Stomach (tissue), 9 donors: ENCODE results near the gene RANBP17. TPM values are rescaled to one million over a fixed set of nuclear protein-coding genes. Genes with fewer than 3 reads are reported as not detected.

Experiments
- DNase-seq, 2 donors: peaks; one replicate each; pipeline versions ENCODE4 v3.0.0 to v3.0.0-alpha.2; 2013 to 2019
- H3K27ac ChIP-seq, 5 donors: fragments of 200-600 bp in 4 of 5; sonication (generic) in 4 of 5; one replicate each; pipeline ENCODE4 v1.5.1; 2013 to 2019; ENCODE audit warnings: mild to moderate bottlenecking in 1 of 5, moderate library complexity in 1 of 5
- H3K27me3 ChIP-seq, 3 donors: fragments of 200-600 bp; sonication (generic); one replicate each; pipeline ENCODE4 v1.5.1; 2017 to 2019; ENCODE audit warnings: mixed run types in 1 of 3
- H3K36me3 ChIP-seq, 4 donors: fragments of 200-600 bp; sonication (generic); 1 replicate in 3 of 4; 2 replicates in 1 of 4; pipeline ENCODE4 v1.5.1; 2016 to 2019
- H3K4me1 ChIP-seq, 4 donors: fragments of 200-600 bp; sonication (generic); one replicate each; pipeline ENCODE4 v1.5.1; 2016 to 2019
- H3K4me3 ChIP-seq, 4 donors: fragments of 200-600 bp; sonication (generic) in 3 of 4; one replicate each; pipeline ENCODE4 v1.5.1; 2016 to 2019; ENCODE audit warnings: mild to moderate bottlenecking in 1 of 4
- H3K9me3 ChIP-seq, 4 donors: fragments of 200-600 bp; sonication (generic); one replicate each; pipeline ENCODE4 v1.5.1; 2016 to 2019
- CTCF ChIP-seq, 7 experiments: fragments of 450-650 bp in 4 of 7; fragments of 200-600 bp in 3 of 7; sonication (generic) in 3 of 7; IDR thresholded peaks; one replicate each; pipeline ENCODE4 v1.5.1; 2016 to 2019; ENCODE audit warnings: antibody characterized with exemption in 7 of 7, control low read depth in 2 of 7, mild to moderate bottlenecking in 1 of 7
- EP300 ChIP-seq: sonication (generic); formaldehyde crosslinking; IDR thresholded peaks from one replicate; pipeline ENCODE4 v1.6.1; 2017; ENCODE audit warnings: antibody characterized with exemption
- POLR2A ChIP-seq, 4 donors: fragments of 450-650 bp; IDR thresholded peaks; one replicate each; pipeline ENCODE4 v1.6.1; 2016; ENCODE audit warnings: antibody characterized with exemption in 4 of 4, control low read depth in 2 of 4, mild to moderate bottlenecking in 1 of 4, moderate library complexity in 1 of 4
- POLR2AphosphoS5 ChIP-seq, 3 donors: sonication (generic); formaldehyde crosslinking; IDR thresholded peaks; one replicate each; pipeline ENCODE4 v1.6.1; 2016; ENCODE audit warnings: antibody characterized with exemption in 3 of 3
- WGBS, 5 donors: extraction: QIAGEN DNeasy Blood & Tissue Kit in 3 of 5; methylation state at CpG; one replicate each; pipeline versions ENCODE4 v1.1.5 to v1.1.7; 2013 to 2018; 5-methylcytosine and 5-hydroxymethylcytosine counted together
- intact Hi-C: fragments of 100-400 bp; cut with DNase I; formaldehyde crosslinking; loops from one replicate; pipeline ENCODE4 v1.15.1; 2023; ENCODE audit warnings: low total_unique reads
- polyA plus RNA-seq, 3 donors: library from polyadenylated mRNA; stranded (reverse); fragments of 200-250 nt; gene quantifications; one replicate each; pipeline ENCODE4 v1.2.3, GENCODE V29; 2013
- total RNA-seq, 5 donors: library from RNA; depleted of rRNA; stranded (reverse); fragments of >200 nt; gene quantifications; one replicate each; pipeline versions ENCODE4 v1.1.0 to v1.2.3, GENCODE V29; 2014 to 2016
- donor health status: healthy with polysubstance abuse.
- donor health status: Bipolar disorder and iron deficiency.
- donor health status: healthy.

Gene RANBP17
- total and polyA plus RNA-seq, 8 donors: 1.4 to 75.6 (median 10.5) TPM

- intact Hi-C loops: no loop called here
- 92 to 97% (median 96%) methylated on average over 21 of the region's 21 CpGs for WGBS, 5 donors
- H3K36me3 ChIP-seq: peaks cover 0 to 7% (median 0%) of the 10 kb centered on the region in 4 donors
- no peak overlapping the region for H3K27ac ChIP-seq
- TF ChIP-seq POLR2A (IDR thresholded peaks at IDR 0.05): no peak
- no peak for TF ChIP-seq EP300
- no peak for TF ChIP-seq CTCF (IDR thresholded peaks at IDR 0.05)
- no peak for TF ChIP-seq POLR2AphosphoS5 (IDR thresholded peaks at IDR 0.05)
- no peaks in the 10 kb centered on the region for H3K27me3 ChIP-seq
- peaks cover 0 to 24% (median 12%) of the 10 kb centered on the region in 4 donors for H3K9me3 ChIP-seq
- no peak for DNase-seq
- no peaks in the 10 kb centered on the region for H3K4me1 ChIP-seq
- no peak overlapping the region for H3K4me3 ChIP-seq
These were observed 389.7 kb downstream of the RANBP17 start for GRCh38 chr5:171251519-171251918.

- Histone ChIP-seq H3K27me3 (no peaks in the 10 kb centered on the region), H3K27ac (no peak overlapping the region), H3K9me3 (peaks cover 0 to 24% (median 12%) of the 10 kb centered on the region in 4 donors), H3K4me1 (no peaks in the 10 kb centered on the region), H3K4me3 (no peak overlapping the region), H3K36me3 (peaks cover 0 to 7% (median 0%) of the 10 kb centered on the region in 4 donors)
- intact Hi-C loops: no loop called here
- TF ChIP-seq CTCF (IDR thresholded peaks at IDR 0.05): no peak
- TF ChIP-seq EP300: no peak
- no peak for TF ChIP-seq POLR2A (IDR thresholded peaks at IDR 0.05)
- TF ChIP-seq POLR2AphosphoS5 (IDR thresholded peaks at IDR 0.05): no peak
- no peak for DNase-seq
- 93 to 96% (median 95%) methylated on average over 6 of the region's 6 CpGs for WGBS, 5 donors
These were observed 390.9 kb downstream of the RANBP17 start for GRCh38 chr5:171252674-171253073.

- intact Hi-C loops: no loop called here
- no peak for DNase-seq
- H3K4me1 ChIP-seq: no peaks in the 10 kb centered on the region
- H3K36me3 ChIP-seq: no peaks in the 10 kb centered on the region
- 59 to 80% (median 66%) methylated on average over 1 of the region's 1 CpG for WGBS, 5 donors
- no peak overlapping the region for H3K4me3 ChIP-seq
- H3K9me3 ChIP-seq: no peaks in the 10 kb centered on the region
- H3K27me3 ChIP-seq: no peaks in the 10 kb centered on the region
- H3K27ac ChIP-seq: no peak overlapping the region
- TF ChIP-seq POLR2A (IDR thresholded peaks at IDR 0.05) (no peak), CTCF (IDR thresholded peaks at IDR 0.05) (no peak), EP300 (no peak), POLR2AphosphoS5 (IDR thresholded peaks at IDR 0.05) (no peak)
These were observed 397.1 kb downstream of the RANBP17 start for GRCh38 chr5:171258737-171259415.

- Histone ChIP-seq H3K27ac (no peak overlapping the region), H3K27me3 (no peaks in the 10 kb centered on the region), H3K9me3 (no peaks in the 10 kb centered on the region), H3K4me3 (no peak overlapping the region), H3K4me1 (no peaks in the 10 kb centered on the region), H3K36me3 (no peaks in the 10 kb centered on the region)
- TF ChIP-seq POLR2AphosphoS5 (IDR thresholded peaks at IDR 0.05) (no peak), CTCF (IDR thresholded peaks at IDR 0.05) (no peak), POLR2A (IDR thresholded peaks at IDR 0.05) (no peak), EP300 (no peak)
- intact Hi-C loops: no loop called here
- DNase-seq: no peak
- 63 to 93% (median 79%) methylated on average over 1 of the region's 1 CpG for WGBS, 5 donors
These were observed 399.5 kb downstream of the RANBP17 start for GRCh38 chr5:171261361-171261760.
